Ovary (tissue), 9 donors: ENCODE results near the gene MATN4. TPM values are rescaled to one million over a fixed set of nuclear protein-coding genes. Genes with fewer than 3 reads are reported as not detected.

Source experiments
- DNase-seq, 5 donors: peaks; one replicate each; pipeline ENCODE4 v3.0.0-alpha.2; 2019 to 2020
- H3K27ac ChIP-seq, 2 donors: fragments of 200-600 bp; one replicate each; pipeline versions ENCODE4 v1.5.1 to v1.8.0; 2019 to 2022
- H3K27me3 ChIP-seq: fragments of 200-600 bp; one replicate; pipeline ENCODE4 v1.8.0; 2022
- H3K36me3 ChIP-seq: fragments of 200-600 bp; sonication (generic); one replicate; pipeline ENCODE4 v1.5.1; 2019
- H3K4me1 ChIP-seq: one replicate; pipeline ENCODE4 v1.8.1; 2013; ENCODE audit warnings: mild to moderate bottlenecking, moderate library complexity; ENCODE audit not compliant: insufficient read depth
- H3K4me3 ChIP-seq: fragments of 200-600 bp; sonication (generic); one replicate; pipeline ENCODE4 v1.5.1; 2017
- H3K9me3 ChIP-seq, 2 donors: fragments of 200-600 bp in 1 of 2; sonication (generic) in 1 of 2; one replicate each; pipeline versions ENCODE4 v1.5.1 to v1.8.1; 2013 to 2019; ENCODE audit warnings: mild to moderate bottlenecking in 1 of 2, moderate library complexity in 1 of 2
- EP300 ChIP-seq: sonication (generic); formaldehyde crosslinking; IDR thresholded peaks from one replicate; pipeline ENCODE4 v1.6.1; 2017; ENCODE audit warnings: antibody characterized with exemption
- POLR2A ChIP-seq: fragments of 450-650 bp; IDR thresholded peaks from one replicate; pipeline ENCODE4 v1.6.1; 2017; ENCODE audit warnings: antibody characterized with exemption, mild to moderate bottlenecking, moderate library complexity
- WGBS, 3 donors: extraction: QIAGEN DNeasy Blood & Tissue Kit in 1 of 3; methylation state at CpG; one replicate each; pipeline versions ENCODE4 v1.1.5 to v1.1.7; 2013 to 2017; 5-methylcytosine and 5-hydroxymethylcytosine counted together
- intact Hi-C, 4 donors: fragments of 100-400 bp; cut with DNase I; formaldehyde crosslinking; loops; one replicate each; pipeline versions ENCODE4 v1.11.0 to v1.15.1; 2022 to 2023
- polyA plus RNA-seq, 2 donors: library from polyadenylated mRNA; stranded (reverse); fragments of 200-250 nt in 1 of 2; fragments of 350-450 nt in 1 of 2; fragmentation: Illumina TruSeq in 1 of 2; extraction: RNeasy Lipid Tissue Mini Kit (QIAGEN cat#74804) in 1 of 2; gene quantifications; one replicate each; pipeline ENCODE4 v1.2.3, GENCODE V29; 2013 to 2014
- total RNA-seq, 7 donors: library from RNA; depleted of rRNA in 2 of 7; stranded (reverse); fragments of >200 nt in 2 of 7; fragmentation: NEBNext Ultra II Directional in 3 of 7; extraction: Animal tissue kit (Norgen Biotek cat#: 25700) in 3 of 7; gene quantifications; one replicate each; pipeline versions ENCODE4 v1.1.0 to v1.2.4, GENCODE V29; 2016 to 2023
- TF ChIP-seq, protein P1 (sequence below), 3 donors: fragments of 450-650 bp in 2 of 3; fragments of 200-600 bp in 1 of 3; IDR thresholded peaks; one replicate each; pipeline versions ENCODE4 v1.5.1 to v1.8.0; 2016 to 2022; ENCODE audit warnings: antibody characterized with exemption in 3 of 3, mild to moderate bottlenecking in 1 of 3
- donor health status: DM: no; HTN: no; CAD: no; lungs with moderate emphysema.
- donor health status: DM: no; HTN: no; CAD: no.
- donor health status: Bipolar disorder and iron deficiency.
- donor health status: DM: yes; HTN: yes; CAD: no.
- donor health status: DM: no; HTN: no; CAD: no.
- donor health status: DM: yes; HTN: yes; CAD: no.

MATN4 gene
- total and polyA plus RNA-seq, 9 donors, result 0.10 TPM; not detected in 8

DNA sequence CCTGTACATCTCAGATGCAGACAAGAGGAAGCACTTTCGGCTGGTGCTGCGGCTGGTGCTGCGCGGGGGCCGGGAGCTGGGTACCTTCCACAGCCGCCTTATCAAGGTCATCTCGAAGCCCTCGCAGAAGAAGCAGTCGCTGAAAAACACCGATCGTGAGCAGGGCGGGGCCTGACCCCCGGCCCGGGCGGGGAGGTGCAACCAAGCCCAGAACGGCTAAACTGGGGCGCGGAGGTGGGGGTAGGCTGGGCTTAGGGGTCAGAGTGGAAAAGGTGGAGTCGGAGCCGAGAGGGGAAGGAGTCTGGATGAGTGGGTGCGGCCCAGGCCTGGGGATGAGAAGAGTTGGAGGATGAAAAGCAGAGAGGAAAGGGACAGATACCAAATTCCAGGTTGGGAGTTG is 4.1 kb upstream of the MATN4 start:
- no peaks in the 10 kb centered on the region for H3K36me3 ChIP-seq
- TF ChIP-seq EP300 (no peak), POLR2A (no peak)
- TF ChIP-seq, protein P1, sequence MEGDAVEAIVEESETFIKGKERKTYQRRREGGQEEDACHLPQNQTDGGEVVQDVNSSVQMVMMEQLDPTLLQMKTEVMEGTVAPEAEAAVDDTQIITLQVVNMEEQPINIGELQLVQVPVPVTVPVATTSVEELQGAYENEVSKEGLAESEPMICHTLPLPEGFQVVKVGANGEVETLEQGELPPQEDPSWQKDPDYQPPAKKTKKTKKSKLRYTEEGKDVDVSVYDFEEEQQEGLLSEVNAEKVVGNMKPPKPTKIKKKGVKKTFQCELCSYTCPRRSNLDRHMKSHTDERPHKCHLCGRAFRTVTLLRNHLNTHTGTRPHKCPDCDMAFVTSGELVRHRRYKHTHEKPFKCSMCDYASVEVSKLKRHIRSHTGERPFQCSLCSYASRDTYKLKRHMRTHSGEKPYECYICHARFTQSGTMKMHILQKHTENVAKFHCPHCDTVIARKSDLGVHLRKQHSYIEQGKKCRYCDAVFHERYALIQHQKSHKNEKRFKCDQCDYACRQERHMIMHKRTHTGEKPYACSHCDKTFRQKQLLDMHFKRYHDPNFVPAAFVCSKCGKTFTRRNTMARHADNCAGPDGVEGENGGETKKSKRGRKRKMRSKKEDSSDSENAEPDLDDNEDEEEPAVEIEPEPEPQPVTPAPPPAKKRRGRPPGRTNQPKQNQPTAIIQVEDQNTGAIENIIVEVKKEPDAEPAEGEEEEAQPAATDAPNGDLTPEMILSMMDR (IDR thresholded peaks at IDR 0.05), result no peak
- H3K9me3 ChIP-seq, result no peaks in the 10 kb centered on the region
- intact Hi-C loops, result loop anchor here in 1 of 4 donors (10.0 kb wide), 2 partner anchors 133 to 463 kb away; no protein-coding TSS in a partner anchor
- no peak overlapping the region for H3K27ac ChIP-seq
- H3K4me3 ChIP-seq, result no peak overlapping the region
- no peaks in the 10 kb centered on the region for H3K27me3 ChIP-seq
- DNase-seq, result no peak
- WGBS, 3 donors, result 36 to 53% (median 38%) methylated on average over 21 of the region's 21 CpGs
- H3K4me1 ChIP-seq, result no peaks in the 10 kb centered on the region

DNA sequence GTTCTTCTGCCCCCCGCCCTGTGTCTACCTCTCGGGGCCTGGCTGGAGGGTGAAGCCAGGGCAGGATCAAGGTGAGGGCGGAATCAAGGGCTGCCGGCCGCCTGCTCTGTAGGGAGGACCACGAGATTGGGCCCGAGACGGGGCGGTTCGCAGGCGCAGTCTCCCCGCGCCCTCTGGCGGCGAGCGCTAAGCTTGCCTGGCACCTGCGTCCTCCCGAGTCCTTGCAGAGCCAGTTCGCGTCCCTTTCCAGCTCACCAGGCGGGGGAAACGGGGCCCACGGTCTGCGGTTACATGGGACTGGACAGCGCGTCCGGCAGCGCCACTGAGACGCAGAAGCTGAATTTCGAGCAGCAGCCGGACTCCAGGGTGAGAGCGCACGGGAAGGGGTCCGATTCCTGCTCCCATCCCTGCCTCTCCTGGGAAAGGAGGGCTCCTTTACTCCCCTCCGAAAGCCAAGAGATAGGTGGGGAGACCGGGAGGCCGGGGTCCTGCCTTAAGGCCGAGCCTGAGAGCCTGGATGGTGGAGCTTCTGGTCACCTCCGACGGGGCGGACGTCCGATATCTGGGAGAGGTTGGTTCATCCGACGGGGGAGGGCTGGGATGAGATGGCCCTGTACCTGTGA is 3.6 kb upstream of the MATN4 start:
- intact Hi-C loops, result loop anchor here in 1 of 4 donors (10.0 kb wide), 2 partner anchors 133 to 463 kb away; no protein-coding TSS in a partner anchor
- Histone ChIP-seq H3K9me3 (no peaks in the 10 kb centered on the region), H3K27me3 (no peaks in the 10 kb centered on the region), H3K4me1 (no peaks in the 10 kb centered on the region), H3K36me3 (no peaks in the 10 kb centered on the region), H3K4me3 (no peak overlapping the region), H3K27ac (no peak overlapping the region)
- WGBS, 3 donors, result 12 to 22% (median 14%) methylated on average over 42 to 45 of the region's 45 CpGs
- peak; percentile 16 to 67 (median 32) for DNase-seq
- TF ChIP-seq, protein P1 (IDR thresholded peaks at IDR 0.05), result peak in 1 of 3 donors; percentile 32
- no peak for TF ChIP-seq EP300

DNA sequence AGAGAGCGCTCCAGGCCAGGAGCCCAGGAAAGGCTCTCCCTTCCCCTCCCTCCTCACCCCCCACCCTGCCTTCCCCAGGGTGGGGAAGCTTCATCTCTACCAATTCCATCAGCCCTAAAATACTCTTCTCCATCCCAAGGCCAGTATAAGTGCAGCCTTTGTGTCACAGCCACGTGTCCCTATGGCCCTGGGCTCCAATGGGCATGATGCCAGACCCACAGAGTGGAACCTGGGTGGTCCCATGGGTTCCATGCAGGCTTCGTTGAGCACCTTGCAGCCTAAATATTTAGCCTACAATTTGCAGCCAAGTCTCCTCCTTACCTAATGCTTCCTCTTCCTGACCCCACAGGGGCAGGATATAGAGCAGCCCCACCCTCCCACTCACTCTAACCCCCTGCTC is 976 bp upstream of the MATN4 start:
- H3K27ac ChIP-seq, result no peak overlapping the region
- intact Hi-C loops, result no loop called here
- 58 to 72% (median 63%) methylated on average over 3 of the region's 3 CpGs for WGBS, 3 donors
- no peak for DNase-seq
- no peaks in the 10 kb centered on the region for H3K9me3 ChIP-seq
- no peaks in the 10 kb centered on the region for H3K36me3 ChIP-seq
- H3K4me3 ChIP-seq, result no peak overlapping the region
- TF ChIP-seq POLR2A (no peak), EP300 (no peak)
- TF ChIP-seq, protein P1 (IDR thresholded peaks at IDR 0.05), result no peak
- H3K4me1 ChIP-seq, result no peaks in the 10 kb centered on the region
- no peaks in the 10 kb centered on the region for H3K27me3 ChIP-seq

DNA sequence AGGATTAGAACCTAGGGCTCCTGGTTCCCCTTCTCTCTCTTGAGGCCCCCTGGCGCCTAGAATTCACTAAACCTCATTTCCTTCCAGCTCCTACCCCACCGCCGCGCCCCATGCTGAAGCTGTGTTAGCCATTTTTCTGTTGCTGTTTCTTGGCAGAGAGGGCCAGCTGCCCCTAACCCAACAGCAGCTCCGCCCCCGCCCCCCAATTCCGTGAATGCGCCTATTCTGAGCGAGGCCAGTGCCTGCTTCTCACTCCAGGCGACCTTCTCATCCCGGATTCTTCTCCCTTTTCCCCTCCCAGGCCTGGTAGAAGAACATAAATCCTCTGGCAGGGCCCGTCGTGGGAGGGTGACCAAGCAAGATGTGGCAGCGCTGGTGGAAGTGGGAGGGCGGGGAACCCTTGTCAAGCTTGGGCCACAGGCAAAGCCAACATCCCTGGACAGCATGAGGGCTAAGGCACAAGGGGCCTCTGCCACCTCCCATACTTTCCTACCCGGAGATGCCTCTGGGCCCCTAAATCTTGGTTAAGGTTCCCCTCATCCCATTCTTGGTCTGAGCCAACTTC is 941 bp downstream of the MATN4 start:
- TF ChIP-seq, protein P1 (IDR thresholded peaks at IDR 0.05), result no peak
- no peak for TF ChIP-seq POLR2A
- no peak for DNase-seq
- intact Hi-C loops, result no loop called here
- Histone ChIP-seq H3K4me3 (no peak overlapping the region), H3K27me3 (no peaks in the 10 kb centered on the region), H3K9me3 (no peaks in the 10 kb centered on the region), H3K4me1 (no peaks in the 10 kb centered on the region), H3K27ac (no peak overlapping the region), H3K36me3 (no peaks in the 10 kb centered on the region)
- WGBS, 3 donors, result 43 to 51% (median 44%) methylated on average over 16 of the region's 16 CpGs
